GM23338 (cell line): Measurements from ENCODE around the gene FAM25G. TPM values are rescaled to one million over a fixed set of nuclear protein-coding genes. Genes with fewer than 3 reads are reported as not detected.

Experiments used
- ATAC-seq: fragments of 200-7000 bp; cut with Tn5 transposase; 3 replicates; pipeline ENCODE4 v1.9.1; 2020
- DNase-seq: peaks from one replicate; pipeline ENCODE4 v3.0.0-alpha.2; 2015; ENCODE audit warnings: low spot score
- H2AFZ ChIP-seq: fragments of 200-600 bp; sonication (generic); 2 replicates; pipeline ENCODE4 v1.8.0; 2016; ENCODE audit warnings: antibody characterized with exemption, mild to moderate bottlenecking, moderate library complexity
- H3F3A ChIP-seq: fragments of 200-600 bp; sonication (generic); replicated peaks from 2 replicates; pipeline ENCODE4 v1.8.0; 2017; ENCODE audit warnings: antibody characterized with exemption, mixed run types, low read depth
- H3K27ac ChIP-seq: fragments of 200-600 bp; sonication (generic); 2 replicates; pipeline ENCODE4 v1.6.1; 2016; ENCODE audit warnings: low read depth
- H3K27me3 ChIP-seq: fragments of 200-600 bp; sonication (generic); 2 replicates; pipeline ENCODE4 v1.8.0; 2016; ENCODE audit warnings: mild to moderate bottlenecking, mixed run types, moderate library complexity; ENCODE audit not compliant: insufficient read depth
- H3K36me3 ChIP-seq: fragments of 200-600 bp; sonication (generic); 2 replicates; pipeline ENCODE4 v1.8.0; 2016; ENCODE audit warnings: mild to moderate bottlenecking; ENCODE audit not compliant: insufficient read depth
- H3K4me1 ChIP-seq: fragments of 200-600 bp; sonication (generic); 2 replicates; pipeline ENCODE4 v1.8.0; 2016; ENCODE audit warnings: mild to moderate bottlenecking, moderate library complexity; ENCODE audit not compliant: insufficient read depth
- H3K4me2 ChIP-seq: fragments of 200-600 bp; sonication (generic); 2 replicates; pipeline ENCODE4 v1.7.1; 2017; ENCODE audit warnings: mixed run types
- H3K4me3 ChIP-seq: fragments of 200-600 bp; sonication (generic); 2 replicates; pipeline ENCODE4 v1.6.1; 2016; ENCODE audit warnings: mixed run types
- H3K79me2 ChIP-seq: fragments of 200-600 bp; sonication (generic); replicated peaks from 2 replicates; pipeline ENCODE4 v1.8.0; 2017; ENCODE audit warnings: mild to moderate bottlenecking; ENCODE audit not compliant: insufficient read depth
- H3K9me2 ChIP-seq: fragments of 200-600 bp; sonication (generic); 2 replicates; pipeline ENCODE4 v1.8.0; 2017; ENCODE audit not compliant: insufficient read depth
- H4K20me1 ChIP-seq: fragments of 200-600 bp; sonication (generic); replicated peaks from 2 replicates; pipeline ENCODE4 v1.8.0; 2017; ENCODE audit warnings: mild to moderate bottlenecking; ENCODE audit not compliant: insufficient read depth
- H3K27ac Mint-ChIP-seq: 2 replicates; pipeline ENCODE4 v1.8.0; 2020; ENCODE audit warnings: inconsistent platforms, mild to moderate bottlenecking, moderate library complexity, mixed read lengths
- H3K27me3 Mint-ChIP-seq: 3 replicates; pipeline ENCODE4 v1.8.0; 2022; ENCODE audit warnings: low read depth, mild to moderate bottlenecking, moderate library complexity, mixed read lengths, inconsistent platforms; ENCODE audit not compliant: insufficient read depth, poor library complexity
- H3K36me3 Mint-ChIP-seq: 3 replicates; pipeline ENCODE4 v1.8.0; 2021; ENCODE audit warnings: low read depth, mild to moderate bottlenecking, inconsistent platforms, moderate library complexity, mixed read lengths
- H3K4me1 Mint-ChIP-seq: 3 replicates; pipeline ENCODE4 v1.8.0; 2020; ENCODE audit warnings: mild to moderate bottlenecking, inconsistent platforms, mixed read lengths
- H3K4me3 Mint-ChIP-seq: 3 replicates; pipeline ENCODE4 v1.8.0; 2021; ENCODE audit warnings: moderate library complexity, mild to moderate bottlenecking, inconsistent platforms, mixed read lengths
- H3K9me3 Mint-ChIP-seq: 3 replicates; pipeline ENCODE4 v1.8.0; 2020; ENCODE audit warnings: moderate library complexity, mild to moderate bottlenecking, inconsistent platforms, mixed read lengths
- CREB1 ChIP-seq: fragments of 250-450 bp; sonication (Bioruptor Pico); IDR thresholded peaks from 2 replicates; pipeline ENCODE4 v1.5.0; 2020; ENCODE audit warnings: low read depth, mild to moderate bottlenecking, moderate library complexity
- JUNB ChIP-seq: IDR thresholded peaks from one replicate; pipeline ENCODE4 v1.6.1; 2016; ENCODE audit warnings: antibody characterized with exemption; ENCODE audit not compliant: unreplicated experiment
- NANOG ChIP-seq: IDR thresholded peaks from 2 replicates; pipeline ENCODE4 v1.6.1; 2016; ENCODE audit warnings: antibody characterized with exemption, borderline replicate concordance
- POLR2AphosphoS5 ChIP-seq: IDR thresholded peaks from 2 replicates; pipeline ENCODE4 v1.6.1; 2016; ENCODE audit warnings: antibody characterized with exemption, low read depth
- STAT1 ChIP-seq: IDR thresholded peaks from one replicate; pipeline ENCODE4 v1.6.1; 2016; ENCODE audit warnings: antibody characterized with exemption; ENCODE audit not compliant: unreplicated experiment
- polyA plus RNA-seq: library from polyadenylated mRNA; unstranded; fragments of >200 nt; fragmentation: Nextera tagmentation; extraction: Ambion mirVana; gene quantifications from 2 replicates; pipeline ENCODE4 v1.2.1, GENCODE V29; 2016
- total RNA-seq: library from RNA; depleted of rRNA; stranded (reverse); fragments of >200 nt; shearing (Covaris generic); gene quantifications from 2 replicates; pipeline ENCODE4 v1.2.3, GENCODE V29; 2014
- TF ChIP-seq, protein P1 (sequence below): IDR thresholded peaks from 2 replicates; pipeline ENCODE4 v1.6.1; 2016; ENCODE audit warnings: antibody characterized with exemption
- TF ChIP-seq, protein P2 (sequence below), 2 experiments: fragments of 200-600 bp in 1 of 2; sonication (generic) in 1 of 2; conservative IDR thresholded peaks; 2 replicates each; pipeline versions ENCODE4 v1.5.1 to v1.6.1; 2016 to 2017; ENCODE audit warnings: antibody characterized with exemption in 2 of 2, low read depth in 2 of 2, mild to moderate bottlenecking in 2 of 2, moderate library complexity in 1 of 2
- TF ChIP-seq, protein P3 (sequence below): IDR thresholded peaks from one replicate; pipeline ENCODE4 v1.6.1; 2018; ENCODE audit warnings: antibody characterized with exemption; ENCODE audit not compliant: unreplicated experiment
- TF ChIP-seq, protein P4 (sequence below): fragments of 250-450 bp; sonication (Bioruptor Pico); IDR thresholded peaks from 2 replicates; pipeline ENCODE4 v1.5.0; 2020; ENCODE audit warnings: mild to moderate bottlenecking, moderate library complexity

Gene FAM25G
- total and polyA plus RNA-seq, 2 experiments from 2014 or later, result not detected

DNA sequence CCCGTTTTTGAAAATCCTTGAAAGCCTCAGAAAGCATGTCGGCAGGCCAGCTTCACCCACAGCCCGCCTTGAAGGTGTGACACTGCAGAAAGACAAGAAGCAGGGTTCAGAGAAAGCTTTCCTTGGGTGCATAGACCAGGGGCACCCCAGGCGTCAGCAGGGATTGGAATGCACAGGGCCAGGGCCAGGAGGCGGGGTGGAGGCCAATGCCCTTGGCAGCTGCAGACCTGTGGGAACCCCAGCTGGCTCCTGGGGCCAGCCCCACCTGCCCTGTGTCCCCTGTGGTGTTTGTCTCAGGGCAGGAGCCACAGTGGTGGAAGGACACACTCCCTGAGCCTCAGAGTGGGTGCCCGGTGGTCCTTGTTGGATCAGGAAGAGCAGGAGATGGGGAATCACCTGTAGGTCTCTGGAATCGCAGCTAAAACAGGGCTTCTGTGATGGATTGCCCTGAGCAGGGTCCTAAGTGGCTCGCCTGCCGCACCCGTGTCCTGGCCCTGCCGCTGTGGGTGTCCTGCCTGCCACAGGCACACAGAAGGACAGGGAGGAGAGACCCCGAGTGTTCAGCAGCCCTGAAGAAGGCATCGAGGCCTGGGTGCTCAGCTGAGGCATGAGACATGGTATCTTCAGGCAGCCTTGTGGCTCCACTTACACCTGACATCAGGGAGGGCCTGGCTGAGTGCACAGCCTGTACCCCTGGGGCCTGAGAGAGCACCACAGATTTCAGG, 40.1 kb downstream of the FAM25G start:
- H3K27me3 Mint-ChIP-seq, result peaks cover 11% of the 10 kb centered on the region
- no peaks in the 10 kb centered on the region; the same call in 2 of the 3 replicates for H3K9me3 Mint-ChIP-seq
- H3K4me1 Mint-ChIP-seq, result peaks cover 18% of the 10 kb centered on the region
- DNase-seq (no peak), ATAC-seq (peak; percentile 12; the same call in 2 of the 3 replicates)
- TF ChIP-seq, protein P1, sequence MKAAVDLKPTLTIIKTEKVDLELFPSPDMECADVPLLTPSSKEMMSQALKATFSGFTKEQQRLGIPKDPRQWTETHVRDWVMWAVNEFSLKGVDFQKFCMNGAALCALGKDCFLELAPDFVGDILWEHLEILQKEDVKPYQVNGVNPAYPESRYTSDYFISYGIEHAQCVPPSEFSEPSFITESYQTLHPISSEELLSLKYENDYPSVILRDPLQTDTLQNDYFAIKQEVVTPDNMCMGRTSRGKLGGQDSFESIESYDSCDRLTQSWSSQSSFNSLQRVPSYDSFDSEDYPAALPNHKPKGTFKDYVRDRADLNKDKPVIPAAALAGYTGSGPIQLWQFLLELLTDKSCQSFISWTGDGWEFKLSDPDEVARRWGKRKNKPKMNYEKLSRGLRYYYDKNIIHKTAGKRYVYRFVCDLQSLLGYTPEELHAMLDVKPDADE, result no peak
- TF ChIP-seq STAT1 (no peak), JUNB (no peak), NANOG (no peak)
- TF ChIP-seq, protein P2, sequence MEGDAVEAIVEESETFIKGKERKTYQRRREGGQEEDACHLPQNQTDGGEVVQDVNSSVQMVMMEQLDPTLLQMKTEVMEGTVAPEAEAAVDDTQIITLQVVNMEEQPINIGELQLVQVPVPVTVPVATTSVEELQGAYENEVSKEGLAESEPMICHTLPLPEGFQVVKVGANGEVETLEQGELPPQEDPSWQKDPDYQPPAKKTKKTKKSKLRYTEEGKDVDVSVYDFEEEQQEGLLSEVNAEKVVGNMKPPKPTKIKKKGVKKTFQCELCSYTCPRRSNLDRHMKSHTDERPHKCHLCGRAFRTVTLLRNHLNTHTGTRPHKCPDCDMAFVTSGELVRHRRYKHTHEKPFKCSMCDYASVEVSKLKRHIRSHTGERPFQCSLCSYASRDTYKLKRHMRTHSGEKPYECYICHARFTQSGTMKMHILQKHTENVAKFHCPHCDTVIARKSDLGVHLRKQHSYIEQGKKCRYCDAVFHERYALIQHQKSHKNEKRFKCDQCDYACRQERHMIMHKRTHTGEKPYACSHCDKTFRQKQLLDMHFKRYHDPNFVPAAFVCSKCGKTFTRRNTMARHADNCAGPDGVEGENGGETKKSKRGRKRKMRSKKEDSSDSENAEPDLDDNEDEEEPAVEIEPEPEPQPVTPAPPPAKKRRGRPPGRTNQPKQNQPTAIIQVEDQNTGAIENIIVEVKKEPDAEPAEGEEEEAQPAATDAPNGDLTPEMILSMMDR (conservative IDR thresholded peaks at IDR 0.05; ENCODE audit: low read depth in 2 of 2), result no peak
- TF ChIP-seq, protein P3, sequence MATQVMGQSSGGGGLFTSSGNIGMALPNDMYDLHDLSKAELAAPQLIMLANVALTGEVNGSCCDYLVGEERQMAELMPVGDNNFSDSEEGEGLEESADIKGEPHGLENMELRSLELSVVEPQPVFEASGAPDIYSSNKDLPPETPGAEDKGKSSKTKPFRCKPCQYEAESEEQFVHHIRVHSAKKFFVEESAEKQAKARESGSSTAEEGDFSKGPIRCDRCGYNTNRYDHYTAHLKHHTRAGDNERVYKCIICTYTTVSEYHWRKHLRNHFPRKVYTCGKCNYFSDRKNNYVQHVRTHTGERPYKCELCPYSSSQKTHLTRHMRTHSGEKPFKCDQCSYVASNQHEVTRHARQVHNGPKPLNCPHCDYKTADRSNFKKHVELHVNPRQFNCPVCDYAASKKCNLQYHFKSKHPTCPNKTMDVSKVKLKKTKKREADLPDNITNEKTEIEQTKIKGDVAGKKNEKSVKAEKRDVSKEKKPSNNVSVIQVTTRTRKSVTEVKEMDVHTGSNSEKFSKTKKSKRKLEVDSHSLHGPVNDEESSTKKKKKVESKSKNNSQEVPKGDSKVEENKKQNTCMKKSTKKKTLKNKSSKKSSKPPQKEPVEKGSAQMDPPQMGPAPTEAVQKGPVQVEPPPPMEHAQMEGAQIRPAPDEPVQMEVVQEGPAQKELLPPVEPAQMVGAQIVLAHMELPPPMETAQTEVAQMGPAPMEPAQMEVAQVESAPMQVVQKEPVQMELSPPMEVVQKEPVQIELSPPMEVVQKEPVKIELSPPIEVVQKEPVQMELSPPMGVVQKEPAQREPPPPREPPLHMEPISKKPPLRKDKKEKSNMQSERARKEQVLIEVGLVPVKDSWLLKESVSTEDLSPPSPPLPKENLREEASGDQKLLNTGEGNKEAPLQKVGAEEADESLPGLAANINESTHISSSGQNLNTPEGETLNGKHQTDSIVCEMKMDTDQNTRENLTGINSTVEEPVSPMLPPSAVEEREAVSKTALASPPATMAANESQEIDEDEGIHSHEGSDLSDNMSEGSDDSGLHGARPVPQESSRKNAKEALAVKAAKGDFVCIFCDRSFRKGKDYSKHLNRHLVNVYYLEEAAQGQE, result no peak
- no peak overlapping the region for H2AFZ ChIP-seq
- no peak overlapping the region for H3K4me3 ChIP-seq
- H3K4me1 ChIP-seq, result no peaks in the 10 kb centered on the region
- no peak overlapping the region for H3K4me3 Mint-ChIP-seq
- H3K36me3 ChIP-seq, result no peaks in the 10 kb centered on the region
- H3K9me2 ChIP-seq, result no peaks in the 10 kb centered on the region
- no peaks in the 10 kb centered on the region for H3F3A ChIP-seq
- no peak overlapping the region for H3K4me2 ChIP-seq
- H3K79me2 ChIP-seq, result no peaks in the 10 kb centered on the region
- H3K27me3 ChIP-seq, result no peaks in the 10 kb centered on the region
- no peaks in the 10 kb centered on the region for H4K20me1 ChIP-seq
- H3K27ac Mint-ChIP-seq, result no peak overlapping the region
- no peak overlapping the region for H3K27ac ChIP-seq
- no peaks in the 10 kb centered on the region; the same call in 2 of the 3 replicates for H3K36me3 Mint-ChIP-seq

DNA sequence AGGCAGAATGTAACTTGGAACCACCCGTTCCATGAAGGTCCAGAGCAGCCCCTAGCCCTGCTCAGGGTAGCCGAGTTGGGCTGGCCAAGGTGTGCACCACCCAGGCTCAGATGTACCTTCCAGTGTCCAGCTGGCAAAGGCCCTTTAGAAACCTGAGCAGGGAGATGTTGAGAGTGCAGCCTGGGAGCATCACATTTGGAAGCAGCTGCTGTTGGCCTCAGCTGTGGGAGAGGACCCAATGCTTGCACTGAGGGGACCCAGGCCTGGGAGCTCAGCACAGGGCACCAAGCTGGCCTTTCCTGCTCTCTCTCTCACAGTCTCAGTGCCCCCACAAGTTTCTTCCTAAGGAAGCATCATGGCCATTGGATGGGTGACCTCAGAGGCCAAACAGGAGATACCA, 41.1 kb downstream of the FAM25G start:
- Histone ChIP-seq H4K20me1 (no peaks in the 10 kb centered on the region), H3K4me2 (no peak overlapping the region), H3K79me2 (no peaks in the 10 kb centered on the region), H3F3A (no peaks in the 10 kb centered on the region), H3K4me3 (no peak overlapping the region), H3K36me3 (no peaks in the 10 kb centered on the region), H3K9me2 (no peaks in the 10 kb centered on the region), H3K27ac (no peak overlapping the region), H3K27me3 (no peaks in the 10 kb centered on the region), H2AFZ (no peak overlapping the region), H3K4me1 (no peaks in the 10 kb centered on the region)
- Mint-ChIP-seq H3K4me3 (no peak overlapping the region), H3K27ac (no peak overlapping the region), H3K36me3 (no peaks in the 10 kb centered on the region; the same call in 1 of the 3 replicates), H3K27me3 (peaks cover 11% of the 10 kb centered on the region), H3K9me3 (peaks cover 7% of the 10 kb centered on the region), H3K4me1 (peaks cover 16% of the 10 kb centered on the region)
- DNase-seq (no peak), ATAC-seq (no peak)
- TF ChIP-seq CREB1 (no peak), POLR2AphosphoS5 (no peak)
- TF ChIP-seq, protein P4, sequence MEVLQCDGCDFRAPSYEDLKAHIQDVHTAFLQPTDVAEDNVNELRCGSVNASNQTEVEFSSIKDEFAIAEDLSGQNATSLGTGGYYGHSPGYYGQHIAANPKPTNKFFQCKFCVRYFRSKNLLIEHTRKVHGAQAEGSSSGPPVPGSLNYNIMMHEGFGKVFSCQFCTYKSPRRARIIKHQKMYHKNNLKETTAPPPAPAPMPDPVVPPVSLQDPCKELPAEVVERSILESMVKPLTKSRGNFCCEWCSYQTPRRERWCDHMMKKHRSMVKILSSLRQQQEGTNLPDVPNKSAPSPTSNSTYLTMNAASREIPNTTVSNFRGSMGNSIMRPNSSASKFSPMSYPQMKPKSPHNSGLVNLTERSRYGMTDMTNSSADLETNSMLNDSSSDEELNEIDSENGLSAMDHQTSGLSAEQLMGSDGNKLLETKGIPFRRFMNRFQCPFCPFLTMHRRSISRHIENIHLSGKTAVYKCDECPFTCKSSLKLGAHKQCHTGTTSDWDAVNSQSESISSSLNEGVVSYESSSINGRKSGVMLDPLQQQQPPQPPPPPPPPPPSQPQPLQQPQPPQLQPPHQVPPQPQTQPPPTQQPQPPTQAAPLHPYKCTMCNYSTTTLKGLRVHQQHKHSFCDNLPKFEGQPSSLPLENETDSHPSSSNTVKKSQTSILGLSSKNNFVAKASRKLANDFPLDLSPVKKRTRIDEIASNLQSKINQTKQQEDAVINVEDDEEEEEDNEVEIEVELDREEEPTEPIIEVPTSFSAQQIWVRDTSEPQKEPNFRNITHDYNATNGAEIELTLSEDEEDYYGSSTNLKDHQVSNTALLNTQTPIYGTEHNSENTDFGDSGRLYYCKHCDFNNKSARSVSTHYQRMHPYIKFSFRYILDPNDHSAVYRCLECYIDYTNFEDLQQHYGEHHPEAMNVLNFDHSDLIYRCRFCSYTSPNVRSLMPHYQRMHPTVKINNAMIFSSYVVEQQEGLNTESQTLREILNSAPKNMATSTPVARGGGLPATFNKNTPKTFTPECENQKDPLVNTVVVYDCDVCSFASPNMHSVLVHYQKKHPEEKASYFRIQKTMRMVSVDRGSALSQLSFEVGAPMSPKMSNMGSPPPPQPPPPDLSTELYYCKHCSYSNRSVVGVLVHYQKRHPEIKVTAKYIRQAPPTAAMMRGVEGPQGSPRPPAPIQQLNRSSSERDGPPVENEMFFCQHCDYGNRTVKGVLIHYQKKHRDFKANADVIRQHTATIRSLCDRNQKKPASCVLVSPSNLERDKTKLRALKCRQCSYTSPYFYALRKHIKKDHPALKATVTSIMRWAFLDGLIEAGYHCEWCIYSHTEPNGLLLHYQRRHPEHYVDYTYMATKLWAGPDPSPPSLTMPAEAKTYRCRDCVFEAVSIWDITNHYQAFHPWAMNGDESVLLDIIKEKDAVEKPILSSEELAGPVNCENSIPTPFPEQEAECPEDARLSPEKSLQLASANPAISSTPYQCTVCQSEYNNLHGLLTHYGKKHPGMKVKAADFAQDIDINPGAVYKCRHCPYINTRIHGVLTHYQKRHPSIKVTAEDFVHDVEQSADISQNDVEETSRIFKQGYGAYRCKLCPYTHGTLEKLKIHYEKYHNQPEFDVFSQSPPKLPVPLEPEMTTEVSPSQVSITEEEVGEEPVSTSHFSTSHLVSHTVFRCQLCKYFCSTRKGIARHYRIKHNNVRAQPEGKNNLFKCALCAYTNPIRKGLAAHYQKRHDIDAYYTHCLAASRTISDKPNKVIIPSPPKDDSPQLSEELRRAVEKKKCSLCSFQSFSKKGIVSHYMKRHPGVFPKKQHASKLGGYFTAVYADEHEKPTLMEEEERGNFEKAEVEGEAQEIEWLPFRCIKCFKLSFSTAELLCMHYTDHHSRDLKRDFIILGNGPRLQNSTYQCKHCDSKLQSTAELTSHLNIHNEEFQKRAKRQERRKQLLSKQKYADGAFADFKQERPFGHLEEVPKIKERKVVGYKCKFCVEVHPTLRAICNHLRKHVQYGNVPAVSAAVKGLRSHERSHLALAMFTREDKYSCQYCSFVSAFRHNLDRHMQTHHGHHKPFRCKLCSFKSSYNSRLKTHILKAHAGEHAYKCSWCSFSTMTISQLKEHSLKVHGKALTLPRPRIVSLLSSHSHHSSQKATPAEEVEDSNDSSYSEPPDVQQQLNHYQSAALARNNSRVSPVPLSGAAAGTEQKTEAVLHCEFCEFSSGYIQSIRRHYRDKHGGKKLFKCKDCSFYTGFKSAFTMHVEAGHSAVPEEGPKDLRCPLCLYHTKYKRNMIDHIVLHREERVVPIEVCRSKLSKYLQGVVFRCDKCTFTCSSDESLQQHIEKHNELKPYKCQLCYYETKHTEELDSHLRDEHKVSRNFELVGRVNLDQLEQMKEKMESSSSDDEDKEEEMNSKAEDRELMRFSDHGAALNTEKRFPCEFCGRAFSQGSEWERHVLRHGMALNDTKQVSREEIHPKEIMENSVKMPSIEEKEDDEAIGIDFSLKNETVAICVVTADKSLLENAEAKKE (CRISPR knock-in tag), result no peak
